Raji (cell line): ENCODE data around the gene POC1A.

Experiments used
- POLR2A ChIP-seq: IDR thresholded peaks from 2 replicates; pipeline ENCODE4 v1.6.1; 2011; ENCODE audit warnings: low read depth, low read length, control low read depth; ENCODE audit not compliant: insufficient read depth

POC1A gene

GRCh38 chr3:52154135-52155094 lies at the start of gene POC1A:
Gene POC1A, minus strand, starts transcription at chr3:52154423. Its CDS starts 51 bp downstream, at chr3:52154372.
- TF ChIP-seq POLR2A: peak; percentile 69

- TF ChIP-seq POLR2A: no peak
Measured at GRCh38 chr3:52203701-52204100, 49.5 kb upstream of the POC1A start.

GRCh38 chr3:52202384-52203077 lies 48.3 kb upstream of the POC1A start:
- no peak for TF ChIP-seq POLR2A

GRCh38 chr3:52200981-52201679 lies 46.9 kb upstream of the POC1A start:
- TF ChIP-seq POLR2A: no peak

GRCh38 chr3:52198643-52199608 lies 44.7 kb upstream of the POC1A start:
- TF ChIP-seq POLR2A: no peak

GRCh38 chr3:52197842-52198625 lies 43.8 kb upstream of the POC1A start, which contains the start of gene ALAS1:
Gene ALAS1, plus strand, starts transcription at chr3:52198160. Its CDS starts 1,082 bp downstream, at chr3:52199242.
- TF ChIP-seq POLR2A: peak; percentile 95

- no peak for TF ChIP-seq POLR2A
Measured at GRCh38 chr3:52197499-52197841, 43.2 kb upstream of the POC1A start.

- no peak for TF ChIP-seq POLR2A
Measured at GRCh38 chr3:52196977-52197376, 42.8 kb upstream of the POC1A start.

- no peak for TF ChIP-seq POLR2A
Measured at GRCh38 chr3:52195823-52196331, 41.7 kb upstream of the POC1A start.

- no peak for TF ChIP-seq POLR2A
Measured at GRCh38 chr3:52195291-52195597, 41.0 kb upstream of the POC1A start.

- TF ChIP-seq POLR2A: no peak
Measured at GRCh38 chr3:52194485-52195290, 40.5 kb upstream of the POC1A start.

- TF ChIP-seq POLR2A: no peak
Measured at GRCh38 chr3:52193065-52193464, 38.8 kb upstream of the POC1A start.

GRCh38 chr3:52191663-52192062 lies 37.4 kb upstream of the POC1A start:
- TF ChIP-seq POLR2A: no peak
